ENCODE measurements around the gene PIKFYVE. TPM values are rescaled to one million over a fixed set of nuclear protein-coding genes. Genes with fewer than 3 reads are reported as not detected.
A peak's percentile ranks its signal among the peaks of the same experiment; 100 is the strongest.

The PIKFYVE gene
- total and polyA plus RNA-seq, 10 of the 15 experiments (the other 5 are each of a cell fraction or from before 2014, with no cell fraction given), result 5.2 to 41.7 (median 19.6) TPM

DNA sequence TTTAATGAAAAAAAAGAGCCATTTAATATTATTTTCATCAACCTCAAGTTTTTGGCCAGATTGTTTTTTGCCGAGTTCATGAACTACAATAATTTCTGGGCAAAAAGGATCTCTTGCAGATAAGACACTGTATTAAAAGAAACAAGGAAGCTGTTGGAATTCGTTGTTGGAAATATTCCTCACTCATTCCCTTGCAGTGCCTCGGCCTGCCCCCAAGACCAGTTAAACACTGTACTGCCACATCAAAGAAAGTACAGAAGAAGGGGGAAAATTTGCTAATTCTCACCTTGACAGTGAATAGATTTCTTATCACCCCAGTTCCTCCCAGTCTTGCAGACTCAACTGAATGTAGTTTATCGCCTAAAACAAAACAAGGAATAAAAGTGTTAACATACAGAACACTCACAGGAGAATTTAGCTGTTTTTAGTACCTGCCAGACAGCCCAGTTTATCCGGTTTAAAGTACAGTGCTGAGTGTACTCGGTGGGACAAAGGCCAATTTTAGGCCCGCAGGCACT is 12.4 kb upstream of the PIKFYVE start:
- BruUV-seq (replicated peaks), result no TSS peak
- no peak for TF ChIP-seq PAX5 (IDR thresholded peaks at IDR 0.05; ENCODE audit: borderline replicate concordance, low read depth, low read length)
- no peak for TF ChIP-seq RUNX3 (IDR thresholded peaks at IDR 0.05; ENCODE audit: low read length)
- TF ChIP-seq ZNF24 (IDR thresholded peaks at IDR 0.05), result no peak
- no peak for TF ChIP-seq BHLHE40 (IDR thresholded peaks at IDR 0.05; ENCODE audit: borderline replicate concordance in 1 of 2, low read depth in 2 of 2, low read length in 1 of 2)
- TF ChIP-seq CREB1 (IDR thresholded peaks at IDR 0.05; ENCODE audit: low read depth), result no peak; the same call in 1 of the 2 replicates
- TF ChIP-seq, protein P1, sequence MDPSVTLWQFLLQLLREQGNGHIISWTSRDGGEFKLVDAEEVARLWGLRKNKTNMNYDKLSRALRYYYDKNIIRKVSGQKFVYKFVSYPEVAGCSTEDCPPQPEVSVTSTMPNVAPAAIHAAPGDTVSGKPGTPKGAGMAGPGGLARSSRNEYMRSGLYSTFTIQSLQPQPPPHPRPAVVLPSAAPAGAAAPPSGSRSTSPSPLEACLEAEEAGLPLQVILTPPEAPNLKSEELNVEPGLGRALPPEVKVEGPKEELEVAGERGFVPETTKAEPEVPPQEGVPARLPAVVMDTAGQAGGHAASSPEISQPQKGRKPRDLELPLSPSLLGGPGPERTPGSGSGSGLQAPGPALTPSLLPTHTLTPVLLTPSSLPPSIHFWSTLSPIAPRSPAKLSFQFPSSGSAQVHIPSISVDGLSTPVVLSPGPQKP (IDR thresholded peaks at IDR 0.05; ENCODE audit: low read depth, low read length), result no peak
- no peak for TF ChIP-seq ZSCAN29 (IDR thresholded peaks at IDR 0.05)
- TF ChIP-seq STAT1 (conservative IDR thresholded peaks at IDR 0.05), result no peak
- no peak; the same call in 1 of the 2 replicates for TF ChIP-seq SMARCA5 (IDR thresholded peaks at IDR 0.05)
- TF ChIP-seq, protein P2, sequence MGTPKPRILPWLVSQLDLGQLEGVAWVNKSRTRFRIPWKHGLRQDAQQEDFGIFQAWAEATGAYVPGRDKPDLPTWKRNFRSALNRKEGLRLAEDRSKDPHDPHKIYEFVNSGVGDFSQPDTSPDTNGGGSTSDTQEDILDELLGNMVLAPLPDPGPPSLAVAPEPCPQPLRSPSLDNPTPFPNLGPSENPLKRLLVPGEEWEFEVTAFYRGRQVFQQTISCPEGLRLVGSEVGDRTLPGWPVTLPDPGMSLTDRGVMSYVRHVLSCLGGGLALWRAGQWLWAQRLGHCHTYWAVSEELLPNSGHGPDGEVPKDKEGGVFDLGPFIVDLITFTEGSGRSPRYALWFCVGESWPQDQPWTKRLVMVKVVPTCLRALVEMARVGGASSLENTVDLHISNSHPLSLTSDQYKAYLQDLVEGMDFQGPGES (IDR thresholded peaks at IDR 0.05), result no peak
- TF ChIP-seq, protein P3, sequence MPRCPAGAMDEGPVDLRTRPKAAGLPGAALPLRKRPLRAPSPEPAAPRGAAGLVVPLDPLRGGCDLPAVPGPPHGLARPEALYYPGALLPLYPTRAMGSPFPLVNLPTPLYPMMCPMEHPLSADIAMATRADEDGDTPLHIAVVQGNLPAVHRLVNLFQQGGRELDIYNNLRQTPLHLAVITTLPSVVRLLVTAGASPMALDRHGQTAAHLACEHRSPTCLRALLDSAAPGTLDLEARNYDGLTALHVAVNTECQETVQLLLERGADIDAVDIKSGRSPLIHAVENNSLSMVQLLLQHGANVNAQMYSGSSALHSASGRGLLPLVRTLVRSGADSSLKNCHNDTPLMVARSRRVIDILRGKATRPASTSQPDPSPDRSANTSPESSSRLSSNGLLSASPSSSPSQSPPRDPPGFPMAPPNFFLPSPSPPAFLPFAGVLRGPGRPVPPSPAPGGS (IDR thresholded peaks at IDR 0.05; ENCODE audit: borderline replicate concordance, insufficient read depth, low read depth, low read length, poor library complexity, severe bottlenecking), result no peak
- TF ChIP-seq RAD51 (IDR thresholded peaks at IDR 0.05), result no peak
- no peak for TF ChIP-seq BRCA1 (IDR thresholded peaks at IDR 0.05; ENCODE audit: low read depth, low read length)
- no peak for TF ChIP-seq CBFB (IDR thresholded peaks at IDR 0.05; ENCODE audit: low read depth)
- no peak for TF ChIP-seq ZNF384 (IDR thresholded peaks at IDR 0.05; ENCODE audit: borderline replicate concordance, low read depth, low read length)
- CTCF ChIA-PET, result interaction anchor here (0.6 to 5.6 kb wide), 20 partner anchors 9 to 735 kb away, joined by 3 to 69 read pairs (median 3); partner anchors contain the start of gene PIKFYVE

More for the DNA sequence above, 12.4 kb upstream of the PIKFYVE start:
- Histone ChIP-seq H3K36me3 (ENCODE audit: control insufficient read depth in 2 of 2, insufficient read depth in 2 of 2, low read length in 1 of 2) (peaks cover 0 to 10% of the 10 kb centered on the region in 2 experiments; a peak in 2 of 4 replicates), H3K9ac (ENCODE audit: control insufficient read depth, insufficient read depth, low read length) (no peak overlapping the region), H3K4me3 (peak overlapping the region; percentile 98), H2AFZ (ENCODE audit: control insufficient read depth, low read depth, low read length) (peak overlapping the region; percentile 13), H3K79me2 (ENCODE audit: control insufficient read depth, insufficient read depth, low read length) (peaks cover 6% of the 10 kb centered on the region), H3K27me3 (replicated peaks in 1 of 2; ENCODE audit: control insufficient read depth in 2 of 2, insufficient read depth in 2 of 2, low read length in 1 of 2) (no peaks in the 10 kb centered on the region), H3K27ac (ENCODE audit: control insufficient read depth, insufficient read depth) (no peak overlapping the region), H3K4me2 (ENCODE audit: control insufficient read depth, insufficient read depth) (peak overlapping the region; percentile 67), H3K9me3 (replicated peaks; ENCODE audit: control insufficient read depth, insufficient read depth, low read length) (no peaks in the 10 kb centered on the region), H3K4me1 (ENCODE audit: control insufficient read depth, insufficient read depth, low read length) (no peaks in the 10 kb centered on the region; the same call in 1 of the 2 replicates), H4K20me1 (ENCODE audit: control insufficient read depth, insufficient read depth) (no peaks in the 10 kb centered on the region)
- SMC1A ChIA-PET (ENCODE audit: uncharacterized antibody, unreplicated experiment), result interaction anchor here (0.7 to 6.7 kb wide), 11 partner anchors 12 to 1082 kb away, joined by 3 to 37 read pairs (median 8); partner anchors contain the start of gene PIKFYVE
- RAD21 ChIA-PET (ENCODE audit: unreplicated experiment), result interaction anchor here (0.6 to 6.5 kb wide), 6 partner anchors 13 to 78 kb away, joined by 4 to 43 read pairs (median 16); partner anchors contain the start of gene PIKFYVE
- in situ Hi-C loops (cut with MboI) (loop anchor here (10.0 kb wide), 1 partner anchor 629 kb away; the partner anchor contains the start of gene METTL21A), intact Hi-C loops (cut with micrococcal nuclease; ENCODE audit: unreplicated experiment) (loop anchor here (1.0 kb wide), 1 partner anchor 78 kb away; no protein-coding TSS in a partner anchor)
- WGBS (ENCODE audit: insufficient coverage, insufficient replicate concordance, low lambda C conversion rate, missing lambda C conversion rate), result 23% methylated on average over 7 of the region's 7 CpGs
- ATAC-seq (no peak), DNase-seq (ENCODE audit: low read depth, low spot score) (no peak), FAIRE-seq (no peak)
- POLR2A ChIA-PET, result interaction anchor here (0.6 to 5.1 kb wide), 6 partner anchors 12 to 67 kb away, joined by 3 to 49 read pairs (median 6); partner anchors contain the start of gene PIKFYVE

Data from GM12878 (cell line).